Endothelial cell of umbilical vein (primary cell): ENCODE results near the gene PTPRD. TPM values are rescaled to one million over a fixed set of nuclear protein-coding genes. Genes with fewer than 3 reads are reported as not detected.

Experiments used
- BruUV-seq: library from RNA; stranded (reverse); fragments of 400-500 nt; replicated peaks from 2 replicates; lab custom pipeline; 2021; lab: Mats Ljungman, UMichigan
- CTCF ChIA-PET: fragments of 300-600, 350-600 bp; sonication (Branson Sonifier 250); formaldehyde crosslinking; loops from one replicate; lab custom pipeline; 2021; ENCODE audit warnings: antibody characterized with exemption, inconsistent platforms; lab: Charles Lee
- POLR2A ChIA-PET: fragments of 300-600, 350-600 bp; sonication (Branson Sonifier 250); formaldehyde crosslinking; loops from one replicate; lab custom pipeline; 2021; ENCODE audit warnings: antibody characterized with exemption, inconsistent platforms; lab: Charles Lee
- DNase-seq: peaks from one replicate; pipeline ENCODE4 v3.0.0-alpha.2; 2011; ENCODE audit warnings: low read depth, low spot score
- FAIRE-seq: peaks from 2 replicates; lab custom pipeline; 2011; peaks lifted over from hg19 to GRCh38; lab: Jason Lieb, UNC
- H2AFZ ChIP-seq: 2 replicates; pipeline ENCODE4 v1.6.0; 2012; ENCODE audit warnings: low read depth, low read length, control low read depth, inconsistent platforms
- H3K27ac ChIP-seq: 2 replicates; pipeline ENCODE4 v1.5.1; 2011; ENCODE audit warnings: low read depth, mild to moderate bottlenecking, control low read depth, low read length, moderate library complexity; ENCODE audit not compliant: insufficient read depth
- H3K27me3 ChIP-seq, 2 experiments: 2 replicates each; pipeline versions ENCODE4 v1.6.0 to v1.6.1; 2011; ENCODE audit warnings: low read length in 2 of 2, mixed read lengths in 1 of 2; ENCODE audit not compliant: control insufficient read depth in 2 of 2, insufficient read depth in 2 of 2
- H3K36me3 ChIP-seq, 2 experiments: 2 replicates in 1 of 2; 3 replicates in 1 of 2; pipeline ENCODE4 v1.5.1; 2011; ENCODE audit warnings: low read length in 2 of 2, mild to moderate bottlenecking in 1 of 2, moderate library complexity in 1 of 2; ENCODE audit not compliant: control insufficient read depth in 2 of 2, insufficient read depth in 2 of 2; ENCODE audit errors: extremely low read depth in 1 of 2
- H3K4me1 ChIP-seq: 3 replicates; pipeline ENCODE4 v1.5.1; 2011; ENCODE audit warnings: mild to moderate bottlenecking, low read length; ENCODE audit not compliant: control insufficient read depth, insufficient read depth; ENCODE audit errors: extremely low read depth
- H3K4me2 ChIP-seq: 2 replicates; pipeline ENCODE4 v1.6.1; 2011; ENCODE audit warnings: low read length, control low read depth, mixed read lengths; ENCODE audit not compliant: insufficient read depth
- H3K4me3 ChIP-seq, 3 experiments: fragments of 200-600 bp in 1 of 3; sonication (generic), shearing (Covaris generic) in 1 of 3; replicated peaks in 1 of 3; 2 replicates each; pipeline ENCODE4 v1.5.1; 2011 to 2016; ENCODE audit warnings: control low read depth in 3 of 3, low read length in 3 of 3, mild to moderate bottlenecking in 2 of 3, inconsistent platforms in 1 of 3, low read depth in 1 of 3, moderate library complexity in 1 of 3; ENCODE audit not compliant: insufficient read depth in 1 of 3
- H3K79me2 ChIP-seq: 2 replicates; pipeline ENCODE4 v1.6.0; 2012; ENCODE audit warnings: low read length, inconsistent platforms; ENCODE audit not compliant: control insufficient read depth, insufficient read depth
- H3K9ac ChIP-seq: replicated peaks from 2 replicates; pipeline ENCODE3; 2011; ENCODE audit warnings: low read length, control low read depth; ENCODE audit not compliant: insufficient read depth; ENCODE audit errors: extremely low read depth
- H3K9me1 ChIP-seq: replicated peaks from 3 replicates; pipeline ENCODE4 v1.6.0; 2011; ENCODE audit warnings: mild to moderate bottlenecking, low read length; ENCODE audit not compliant: control insufficient read depth, insufficient read depth; ENCODE audit errors: extremely low read depth
- H3K9me3 ChIP-seq: replicated peaks from 2 replicates; pipeline ENCODE4 v1.5.1; 2012; ENCODE audit warnings: low read length, inconsistent platforms; ENCODE audit not compliant: control insufficient read depth, insufficient read depth
- H4K20me1 ChIP-seq: replicated peaks from 2 replicates; pipeline ENCODE3; 2011; ENCODE audit warnings: mild to moderate bottlenecking, low read length; ENCODE audit not compliant: control insufficient read depth, insufficient read depth; ENCODE audit errors: extremely low read depth
- EZH2 ChIP-seq: IDR thresholded peaks from 2 replicates; pipeline ENCODE4 v1.6.1; 2012; ENCODE audit warnings: borderline replicate concordance, low read depth, mild to moderate bottlenecking, moderate library complexity, low read length, inconsistent platforms; ENCODE audit not compliant: severe bottlenecking
- FOS ChIP-seq: IDR thresholded peaks from 2 replicates; pipeline ENCODE4 v1.6.1; 2011; ENCODE audit warnings: mild to moderate bottlenecking, low read length, moderate library complexity, borderline replicate concordance; ENCODE audit not compliant: insufficient read depth
- GATA2 ChIP-seq: IDR thresholded peaks from 2 replicates; pipeline ENCODE4 v1.7.0; 2011; ENCODE audit warnings: low read depth, mild to moderate bottlenecking, moderate library complexity, mixed read lengths, low read length; ENCODE audit not compliant: insufficient read length, insufficient read depth
- JUN ChIP-seq: IDR thresholded peaks from 2 replicates; pipeline ENCODE4 v1.6.1; 2011; ENCODE audit warnings: borderline replicate concordance, low read depth; ENCODE audit not compliant: insufficient read length, insufficient read depth
- MYC ChIP-seq: IDR thresholded peaks from one replicate; pipeline ENCODE4 v1.6.1; 2011; ENCODE audit warnings: mild to moderate bottlenecking, low read depth, low read length
- POLR2A ChIP-seq: IDR thresholded peaks from 2 replicates; pipeline ENCODE4 v1.6.1; 2012; ENCODE audit warnings: low read depth, mild to moderate bottlenecking, control low read depth, low read length
- POLR2AphosphoS5 ChIP-seq: IDR thresholded peaks from 2 replicates; pipeline ENCODE4 v1.6.1; 2012; ENCODE audit warnings: low read depth, mild to moderate bottlenecking, control low read depth, low read length, moderate library complexity; ENCODE audit not compliant: insufficient read depth
- dilution Hi-C: fragments of 300-500 bp; cut with MboI; formaldehyde crosslinking; loops from one replicate; pipeline ENCODE4 v1.15.0; 2019; ENCODE audit warnings: low sequenced_read_pairs; ENCODE audit not compliant: extremely low pct_ligation_motif_present
- intact Hi-C: fragments of 100-400 bp; cut with micrococcal nuclease; formaldehyde crosslinking; loops from one replicate; pipeline ENCODE4 v1.10.0; 2022
- polyA plus RNA-seq, 4 experiments: library from polyadenylated mRNA; depleted of rRNA in 3 of 4; stranded (reverse) in 3 of 4; unstranded in 1 of 4; fragments of >200 nt; gene quantifications; 2 replicates each; pipeline versions ENCODE4 v1.2.1 to v1.2.3, GENCODE V29; 2011 to 2012; ENCODE audit warnings: missing spikeins in 1 of 4
- total RNA-seq: library from RNA; stranded (reverse); gene quantifications from 2 replicates; pipeline ENCODE4 v1.2.3, GENCODE V29; 2021
- TF ChIP-seq, protein P1 (sequence below), 2 donors: IDR thresholded peaks; 1 replicate in 1 of 2; 2 replicates in 1 of 2; pipeline ENCODE4 v1.5.1; 2011; ENCODE audit warnings: low read length in 2 of 2, mild to moderate bottlenecking in 2 of 2, moderate library complexity in 2 of 2, control low read depth in 1 of 2, inconsistent platforms in 1 of 2, low read depth in 1 of 2; ENCODE audit not compliant: insufficient read depth in 1 of 2; ENCODE audit errors: extremely low read depth in 1 of 2
- TF ChIP-seq, protein P2 (sequence below): IDR thresholded peaks from 2 replicates; pipeline ENCODE4 v1.6.1; 2011; ENCODE audit not compliant: insufficient read depth, insufficient read length

The PTPRD gene
- total and polyA plus RNA-seq, 2 donors (not counting 3 experiments of a cell fraction or from before 2014, with no cell fraction given): 5.5 to 5.7 TPM

DNA sequence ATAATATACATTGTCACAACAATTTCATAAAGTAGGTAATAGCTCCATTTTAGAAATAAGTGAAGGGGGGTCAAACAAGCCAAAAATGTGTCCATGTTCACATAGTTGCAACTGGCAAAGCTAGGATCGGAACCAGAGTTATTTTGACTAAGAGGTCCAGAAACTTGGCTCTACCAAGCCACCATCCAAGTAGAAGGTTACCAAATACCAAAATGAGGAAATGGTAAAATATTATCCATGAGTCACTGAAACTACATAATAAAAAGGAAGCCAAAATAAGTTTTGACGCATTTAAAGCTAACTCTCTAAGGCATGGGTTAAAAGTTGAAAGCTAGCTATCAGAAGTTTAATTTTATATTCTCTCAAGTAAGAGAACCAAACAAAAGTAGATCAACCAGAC, 1926.3 kb downstream of the PTPRD start:
- Histone ChIP-seq H3K9me1 (no peaks in the 10 kb centered on the region), H3K27ac (no peak overlapping the region), H4K20me1 (no peaks in the 10 kb centered on the region), H3K9me3 (no peaks in the 10 kb centered on the region), H3K36me3 (no peaks in the 10 kb centered on the region), H3K4me2 (no peak overlapping the region), H3K4me3 (no peak overlapping the region), H2AFZ (no peak overlapping the region), H3K4me1 (no peaks in the 10 kb centered on the region), H3K79me2 (no peaks in the 10 kb centered on the region), H3K27me3 (no peaks in the 10 kb centered on the region), H3K9ac (no peak overlapping the region)
- intact Hi-C loops (no loop called here), dilution Hi-C loops (no loop called here)
- FAIRE-seq (no peak), DNase-seq (no peak)
- ChIA-PET POLR2A (no interaction called here), CTCF (no interaction called here)
- BruUV-seq: no TSS peak
- TF ChIP-seq, protein P1, sequence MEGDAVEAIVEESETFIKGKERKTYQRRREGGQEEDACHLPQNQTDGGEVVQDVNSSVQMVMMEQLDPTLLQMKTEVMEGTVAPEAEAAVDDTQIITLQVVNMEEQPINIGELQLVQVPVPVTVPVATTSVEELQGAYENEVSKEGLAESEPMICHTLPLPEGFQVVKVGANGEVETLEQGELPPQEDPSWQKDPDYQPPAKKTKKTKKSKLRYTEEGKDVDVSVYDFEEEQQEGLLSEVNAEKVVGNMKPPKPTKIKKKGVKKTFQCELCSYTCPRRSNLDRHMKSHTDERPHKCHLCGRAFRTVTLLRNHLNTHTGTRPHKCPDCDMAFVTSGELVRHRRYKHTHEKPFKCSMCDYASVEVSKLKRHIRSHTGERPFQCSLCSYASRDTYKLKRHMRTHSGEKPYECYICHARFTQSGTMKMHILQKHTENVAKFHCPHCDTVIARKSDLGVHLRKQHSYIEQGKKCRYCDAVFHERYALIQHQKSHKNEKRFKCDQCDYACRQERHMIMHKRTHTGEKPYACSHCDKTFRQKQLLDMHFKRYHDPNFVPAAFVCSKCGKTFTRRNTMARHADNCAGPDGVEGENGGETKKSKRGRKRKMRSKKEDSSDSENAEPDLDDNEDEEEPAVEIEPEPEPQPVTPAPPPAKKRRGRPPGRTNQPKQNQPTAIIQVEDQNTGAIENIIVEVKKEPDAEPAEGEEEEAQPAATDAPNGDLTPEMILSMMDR (IDR thresholded peaks at IDR 0.05; ENCODE audit: extremely low read depth in 1 of 2, insufficient read depth in 1 of 2, low read depth in 1 of 2, low read length in 2 of 2): no peak
- no peak for TF ChIP-seq EZH2
- TF ChIP-seq POLR2AphosphoS5: no peak
- TF ChIP-seq GATA2: no peak
- TF ChIP-seq, protein P2, sequence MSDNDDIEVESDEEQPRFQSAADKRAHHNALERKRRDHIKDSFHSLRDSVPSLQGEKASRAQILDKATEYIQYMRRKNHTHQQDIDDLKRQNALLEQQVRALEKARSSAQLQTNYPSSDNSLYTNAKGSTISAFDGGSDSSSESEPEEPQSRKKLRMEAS: no peak

DNA sequence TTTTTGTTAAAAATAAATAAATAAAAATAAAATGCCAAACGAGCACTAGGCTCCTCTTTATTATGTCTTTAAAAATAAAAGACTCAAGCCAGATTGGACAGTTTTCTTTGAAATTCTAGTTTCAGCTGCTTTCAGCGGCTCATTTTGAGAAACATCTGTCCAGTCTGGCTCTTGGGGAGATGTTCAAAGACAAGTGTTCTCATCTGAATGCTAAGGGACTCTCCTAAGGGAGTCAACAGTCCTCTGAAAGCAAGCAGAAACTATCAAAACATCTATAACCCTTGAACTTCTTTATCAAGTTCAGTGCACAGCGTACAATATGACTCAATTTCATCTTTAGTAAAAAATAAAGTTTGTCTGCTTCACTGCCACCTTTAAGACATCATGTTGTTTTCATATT, 1927.0 kb downstream of the PTPRD start:
- DNase-seq (no peak), FAIRE-seq (no peak)
- Histone ChIP-seq H3K9me1 (no peaks in the 10 kb centered on the region), H3K4me3 (no peak overlapping the region), H3K79me2 (no peaks in the 10 kb centered on the region), H3K27ac (no peak overlapping the region), H3K36me3 (no peaks in the 10 kb centered on the region), H3K4me1 (no peaks in the 10 kb centered on the region), H4K20me1 (no peaks in the 10 kb centered on the region), H3K9ac (no peak overlapping the region), H3K27me3 (no peaks in the 10 kb centered on the region), H3K4me2 (no peak overlapping the region), H2AFZ (no peak overlapping the region), H3K9me3 (no peaks in the 10 kb centered on the region)
- CTCF ChIA-PET: no interaction called here
- intact Hi-C loops: no loop called here
- TF ChIP-seq POLR2AphosphoS5 (no peak), POLR2A (no peak), MYC (no peak), JUN (no peak), EZH2 (no peak), GATA2 (no peak), FOS (no peak)
- TF ChIP-seq, protein P2: no peak
- TF ChIP-seq, protein P1 (IDR thresholded peaks at IDR 0.05; ENCODE audit: extremely low read depth in 1 of 2, insufficient read depth in 1 of 2, low read depth in 1 of 2, low read length in 2 of 2): no peak
- BruUV-seq: no TSS peak
- POLR2A ChIA-PET: no interaction called here
- dilution Hi-C loops: no loop called here
